Measurements from ENCODE around the gene FGF12. TPM values are rescaled to one million over a fixed set of nuclear protein-coding genes. Genes with fewer than 3 reads are reported as not detected.

Gene FGF12
- total and polyA plus RNA-seq, 7 donors = 0.25 to 0.87 (median 0.71) TPM

- TF ChIP-seq CTCF (IDR thresholded peaks at IDR 0.05) = no peak
- ATAC-seq (no peak), DNase-seq (no peak)
- Histone ChIP-seq H3K4me3 (no peak overlapping the region), H3K27ac (no peak overlapping the region), H3K27me3 (ENCODE audit: insufficient read depth in 3 of 3, low read length in 2 of 3) (no peaks in the 10 kb centered on the region), H3K9me3 (no peaks in the 10 kb centered on the region), H3K36me3 (ENCODE audit: insufficient read depth in 1 of 2, low read depth in 1 of 2) (no peaks in the 10 kb centered on the region), H3K4me1 (no peaks in the 10 kb centered on the region)
- intact Hi-C loops (cut with DNase I) = no loop called here
- WGBS, 3 donors = 39 to 59% (median 44%) methylated on average over 1 of the region's 1 CpG
Measured at GRCh38 chr3:192244591-192244990, 482.8 kb downstream of the FGF12 start.

- intact Hi-C loops (cut with DNase I) = no loop called here
- Histone ChIP-seq H3K27me3 (ENCODE audit: insufficient read depth in 3 of 3, low read length in 2 of 3) (no peaks in the 10 kb centered on the region), H3K4me3 (no peak overlapping the region), H3K36me3 (ENCODE audit: insufficient read depth in 1 of 2, low read depth in 1 of 2) (no peaks in the 10 kb centered on the region), H3K9me3 (no peaks in the 10 kb centered on the region), H3K27ac (no peak overlapping the region), H3K4me1 (no peaks in the 10 kb centered on the region)
- DNase-seq (no peak), ATAC-seq (no peak)
- no peak for TF ChIP-seq CTCF (IDR thresholded peaks at IDR 0.05)
- 20 to 31% (median 24%) methylated on average over 1 of the region's 1 CpG for WGBS, 3 donors
Measured at GRCh38 chr3:192239956-192240355, 487.4 kb downstream of the FGF12 start.

- no peaks in the 10 kb centered on the region for H3K9me3 ChIP-seq
- intact Hi-C loops (cut with DNase I) = no loop called here
- WGBS, 3 donors = 67 to 79% (median 70%) methylated on average over 4 of the region's 4 CpGs
Measured at GRCh38 chr3:192237992-192238608, 489.2 kb downstream of the FGF12 start.

GRCh38 chr3:192229866-192230265, 497.5 kb downstream of the FGF12 start:
- ATAC-seq (no peak), DNase-seq (no peak)
- intact Hi-C loops (cut with DNase I) = no loop called here
- Histone ChIP-seq H3K9me3 (no peaks in the 10 kb centered on the region), H3K36me3 (ENCODE audit: insufficient read depth in 1 of 2, low read depth in 1 of 2) (no peaks in the 10 kb centered on the region), H3K4me1 (no peaks in the 10 kb centered on the region), H3K27me3 (ENCODE audit: insufficient read depth in 3 of 3, low read length in 2 of 3) (no peaks in the 10 kb centered on the region), H3K4me3 (no peak overlapping the region), H3K27ac (no peak overlapping the region)
- 85 to 93% (median 90%) methylated on average over 2 of the region's 2 CpGs for WGBS, 3 donors
- TF ChIP-seq CTCF (IDR thresholded peaks at IDR 0.05) = no peak

More at GRCh38 chr3:192237992-192238608, 489.2 kb downstream of the FGF12 start:
- no peaks in the 10 kb centered on the region for H3K36me3 ChIP-seq (ENCODE audit: insufficient read depth in 1 of 2, low read depth in 1 of 2)
- no peaks in the 10 kb centered on the region for H3K27me3 ChIP-seq (ENCODE audit: insufficient read depth in 3 of 3, low read length in 2 of 3)
- TF ChIP-seq CTCF (IDR thresholded peaks at IDR 0.05) = no peak
- no peak overlapping the region for H3K4me3 ChIP-seq
- DNase-seq (no peak), ATAC-seq (no peak)
- H3K27ac ChIP-seq = no peak overlapping the region
- H3K4me1 ChIP-seq = no peaks in the 10 kb centered on the region

DNA sequence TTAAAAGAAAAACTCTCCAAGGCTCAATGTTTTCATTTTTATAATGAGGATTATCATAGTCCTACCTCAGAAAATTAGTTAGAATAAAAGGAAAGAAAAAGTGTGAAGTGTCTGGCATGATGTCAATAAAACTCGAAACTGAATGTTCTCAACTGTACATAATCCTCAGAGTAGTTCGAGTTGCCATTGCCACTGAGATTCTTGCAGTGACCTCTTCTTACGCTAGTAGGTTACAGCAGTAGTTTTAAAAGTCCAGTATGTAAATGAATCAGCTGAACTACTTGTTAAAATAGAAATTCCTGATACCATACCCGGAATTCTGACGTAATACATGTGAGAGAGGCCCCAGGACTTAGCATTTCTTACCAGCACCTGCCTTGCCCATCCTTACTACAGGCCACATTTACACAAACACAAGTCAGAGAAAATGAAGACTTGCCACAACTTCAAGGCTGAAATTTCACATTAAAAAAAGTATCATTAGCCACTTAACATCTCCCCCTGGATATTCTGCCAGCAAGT, 502.6 kb downstream of the FGF12 start:
- TF ChIP-seq CTCF (IDR thresholded peaks at IDR 0.05) = no peak
- intact Hi-C loops (cut with DNase I) = no loop called here
- DNase-seq (no peak), ATAC-seq (no peak)
- no peaks in the 10 kb centered on the region for H3K9me3 ChIP-seq
- no peak overlapping the region for H3K27ac ChIP-seq
- no peaks in the 10 kb centered on the region for H3K36me3 ChIP-seq (ENCODE audit: insufficient read depth in 1 of 2, low read depth in 1 of 2)
- no peaks in the 10 kb centered on the region for H3K27me3 ChIP-seq (ENCODE audit: insufficient read depth in 3 of 3, low read length in 2 of 3)
- WGBS, 3 donors = 48 to 64% (median 59%) methylated on average over 5 of the region's 5 CpGs
- H3K4me1 ChIP-seq = no peaks in the 10 kb centered on the region
- no peak overlapping the region for H3K4me3 ChIP-seq

Measured in psoas muscle (tissue), 8 donors.